Measurements from ENCODE around the gene STARD9.
"Not testable (repeated sequence)": the region's sequence is repeated elsewhere in the genome, so short reads cannot be mapped to it uniquely, and the experiment has no call there.

STARD9 gene

DNA sequence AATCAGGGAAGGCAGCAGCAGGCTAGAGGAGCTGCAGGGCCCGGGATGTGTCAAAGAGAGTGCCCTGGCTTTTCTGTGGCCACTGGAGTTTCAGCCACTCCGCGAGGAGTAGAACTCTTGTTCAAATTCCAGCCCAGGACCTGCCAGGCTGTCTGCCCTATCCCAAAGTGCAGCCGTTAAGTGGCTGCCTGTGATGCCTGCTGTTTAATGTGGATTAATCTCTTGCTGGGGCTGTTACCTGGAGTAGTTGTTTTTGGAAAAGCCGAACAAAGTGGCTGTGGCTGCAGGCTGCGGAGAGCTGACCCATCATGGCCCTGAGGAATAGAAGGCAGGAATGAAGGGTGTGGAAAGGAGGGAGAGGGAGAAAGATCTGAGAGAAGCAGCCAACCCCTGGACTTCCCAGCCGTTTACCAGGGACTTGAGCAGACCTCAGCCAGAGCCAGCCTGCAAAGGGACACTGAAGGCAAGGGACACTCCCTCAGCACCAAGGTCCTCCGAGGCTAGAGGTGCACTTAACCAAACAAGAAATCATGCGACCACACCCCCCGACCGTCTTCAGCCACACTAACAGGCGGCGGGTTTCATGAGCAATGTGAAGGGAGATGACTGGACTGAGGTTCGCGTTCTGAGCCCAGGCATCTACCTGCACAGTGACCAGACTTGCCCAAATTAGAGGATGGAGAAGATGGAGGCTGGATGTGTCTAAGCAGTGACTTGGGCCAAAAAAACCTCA lies 156.9 kb downstream of the STARD9 start:
- FAIRE-seq = no peak

DNA sequence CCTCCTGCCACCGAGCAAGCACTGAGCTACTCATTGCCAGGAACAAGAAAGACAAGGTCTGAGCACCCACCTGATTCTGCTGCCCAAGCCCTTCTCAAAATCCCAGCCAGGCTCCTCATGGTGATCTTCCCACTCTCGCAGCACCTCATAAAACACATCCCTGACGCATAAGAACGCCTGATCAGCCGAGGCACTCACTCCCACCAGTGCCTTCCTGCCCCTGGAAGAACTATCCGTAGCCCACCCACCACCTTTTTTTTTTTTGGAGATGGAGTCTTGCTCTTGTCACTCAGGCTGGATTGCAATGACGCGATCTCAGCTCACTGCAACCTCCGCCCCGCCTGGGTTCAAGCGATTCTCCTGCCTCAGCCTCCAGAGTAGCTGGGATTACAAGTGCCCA lies 157.6 kb downstream of the STARD9 start:
- no peak for FAIRE-seq

DNA sequence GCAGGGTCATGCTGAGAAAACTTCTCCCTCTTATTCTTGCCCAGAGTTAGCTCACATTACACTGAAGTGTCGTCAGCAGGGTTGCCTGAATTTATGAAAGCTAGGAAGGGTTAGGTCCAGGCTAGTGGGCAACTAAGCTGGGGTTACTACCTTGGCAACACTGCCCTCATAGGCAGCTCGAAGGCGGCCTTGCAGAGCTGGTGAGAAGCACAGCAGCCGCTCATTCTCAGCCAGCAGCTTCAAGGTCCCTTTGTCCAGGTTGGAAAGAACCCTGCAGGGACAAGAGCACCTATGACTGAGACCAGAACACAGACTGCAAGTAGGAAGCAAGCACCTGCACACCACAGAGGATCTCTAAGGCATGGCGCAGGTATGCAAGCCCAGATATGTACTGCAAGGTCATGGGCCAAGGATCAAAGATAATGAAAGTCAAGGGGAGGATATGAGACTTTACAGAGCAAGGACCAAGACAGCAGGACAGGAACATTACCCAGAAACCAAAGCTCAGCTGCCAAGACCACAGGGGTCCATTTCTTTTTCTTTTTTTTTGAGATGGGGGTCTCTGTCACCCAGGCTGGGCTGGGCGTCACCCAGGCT lies 158.8 kb downstream of the STARD9 start:
- FAIRE-seq = no peak

DNA sequence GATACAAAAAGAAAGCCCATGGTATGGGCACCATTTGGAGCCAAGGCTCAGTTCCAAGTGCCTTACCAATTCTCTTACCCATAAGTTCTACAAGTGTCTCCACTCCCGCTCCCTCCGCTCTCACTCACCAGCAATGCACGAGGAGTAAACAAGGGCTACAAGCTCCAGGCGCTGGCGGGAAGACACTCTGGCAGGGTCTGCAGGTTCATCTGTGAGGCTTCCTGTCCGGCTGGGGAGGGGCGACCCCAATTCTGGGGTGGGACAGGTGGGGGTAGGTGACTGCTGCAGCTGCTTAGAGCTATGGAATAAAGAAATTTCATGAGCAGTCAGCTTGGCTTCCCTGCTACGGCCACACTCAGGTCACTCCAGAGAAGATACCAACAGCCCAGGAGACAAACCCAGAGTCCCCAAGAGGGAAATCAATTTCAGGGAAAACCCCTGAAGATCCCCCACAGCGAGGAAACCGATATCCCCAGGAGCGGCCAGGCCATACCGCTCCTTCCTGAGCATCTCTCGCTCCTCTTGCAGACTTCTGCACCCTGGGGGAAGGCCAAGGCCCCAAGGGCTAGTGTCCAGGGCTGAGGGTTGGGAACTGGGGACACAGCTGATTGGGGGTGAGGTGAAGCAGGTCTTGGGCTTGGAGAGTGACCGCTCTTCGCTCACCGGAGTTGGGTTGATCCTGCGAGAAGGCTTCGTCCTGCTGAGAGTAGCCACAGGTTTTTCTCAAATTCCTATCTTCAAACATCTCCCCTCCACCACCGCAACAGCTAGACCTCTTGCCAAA lies 160.2 kb downstream of the STARD9 start:
- FAIRE-seq = no peak

GRCh38 chr15:42736178-42736792 lies 160.9 kb downstream of the STARD9 start:
- no peak for FAIRE-seq

- FAIRE-seq = no peak
Measured at GRCh38 chr15:42736793-42737528, 161.6 kb downstream of the STARD9 start, which contains the start of gene CDAN1. TSS of gene CDAN1 (minus strand) at chr15:42737128. CDS start at chr15:42737102, 26 bp downstream.

- no peak for FAIRE-seq
Measured at GRCh38 chr15:42737529-42738328, 162.3 kb downstream of the STARD9 start.

GRCh38 chr15:42741710-42742109 lies 166.3 kb downstream of the STARD9 start:
- FAIRE-seq = no peak

- FAIRE-seq = no peak
Measured at GRCh38 chr15:42742149-42742548, 166.7 kb downstream of the STARD9 start.

GRCh38 chr15:42744195-42744594 lies 168.8 kb downstream of the STARD9 start:
- no peak for FAIRE-seq

DNA sequence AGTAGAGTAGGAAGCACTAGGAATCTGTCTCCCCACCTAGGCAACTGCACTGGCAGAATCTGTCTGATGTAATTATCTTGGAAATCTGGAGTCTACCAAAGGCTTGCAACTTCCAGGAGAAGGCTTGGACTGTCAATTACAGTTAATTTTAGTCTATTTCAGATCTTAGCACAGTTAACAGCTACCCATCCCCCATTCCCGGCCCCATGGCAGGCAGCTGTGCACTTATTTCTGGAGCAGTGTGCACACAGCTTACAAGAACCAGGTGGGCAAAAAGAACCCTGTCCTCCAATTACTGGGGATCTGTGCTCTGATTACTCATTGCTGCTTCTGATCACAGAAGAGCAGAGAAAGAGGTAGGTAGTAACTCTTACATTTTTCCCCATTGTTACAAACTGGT lies 173.9 kb downstream of the STARD9 start:
- no peak for FAIRE-seq

DNA sequence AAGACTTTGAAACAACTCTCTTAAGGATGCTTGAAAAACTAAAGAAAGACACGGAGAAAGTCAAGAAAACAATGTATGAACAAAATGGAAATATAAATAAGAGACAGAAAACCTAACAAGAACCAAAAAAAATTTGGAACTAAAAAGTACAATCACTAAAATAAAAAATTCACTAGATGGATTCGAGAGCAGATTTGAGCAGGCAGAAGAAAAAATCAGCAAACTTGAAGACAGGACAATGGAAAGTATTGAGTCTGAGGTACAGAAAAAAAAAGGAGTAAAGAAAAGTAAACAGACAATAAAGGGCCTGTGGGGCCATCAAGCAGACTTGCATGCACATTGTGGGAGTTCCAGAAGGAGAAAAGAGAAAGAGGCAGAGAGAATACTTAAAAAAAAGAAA lies 174.9 kb downstream of the STARD9 start:
- FAIRE-seq = no peak

- FAIRE-seq = no peak
Measured at GRCh38 chr15:42759093-42759492, 183.7 kb downstream of the STARD9 start.

DNA sequence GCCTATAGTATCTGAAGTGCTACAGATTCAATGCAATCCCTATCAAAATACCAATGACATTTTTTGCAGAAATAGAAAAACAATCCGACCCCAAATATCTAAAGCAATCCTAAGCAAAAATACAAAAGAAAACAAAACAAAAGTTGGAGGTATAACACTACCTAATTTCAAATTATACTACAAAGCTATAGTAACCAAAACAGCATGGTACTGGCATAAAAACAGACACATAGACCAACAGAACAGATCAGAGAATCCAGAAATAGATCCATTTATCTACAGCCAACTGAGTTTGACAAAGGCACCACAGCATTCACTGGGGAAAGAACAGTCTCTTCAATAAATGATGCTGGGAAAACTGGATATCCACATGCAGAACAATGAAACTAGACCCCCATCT lies 185.4 kb downstream of the STARD9 start:
- no peak for FAIRE-seq

- not testable (repeated sequence) for FAIRE-seq
Measured at GRCh38 chr15:42761813-42762212, 186.4 kb downstream of the STARD9 start.

DNA sequence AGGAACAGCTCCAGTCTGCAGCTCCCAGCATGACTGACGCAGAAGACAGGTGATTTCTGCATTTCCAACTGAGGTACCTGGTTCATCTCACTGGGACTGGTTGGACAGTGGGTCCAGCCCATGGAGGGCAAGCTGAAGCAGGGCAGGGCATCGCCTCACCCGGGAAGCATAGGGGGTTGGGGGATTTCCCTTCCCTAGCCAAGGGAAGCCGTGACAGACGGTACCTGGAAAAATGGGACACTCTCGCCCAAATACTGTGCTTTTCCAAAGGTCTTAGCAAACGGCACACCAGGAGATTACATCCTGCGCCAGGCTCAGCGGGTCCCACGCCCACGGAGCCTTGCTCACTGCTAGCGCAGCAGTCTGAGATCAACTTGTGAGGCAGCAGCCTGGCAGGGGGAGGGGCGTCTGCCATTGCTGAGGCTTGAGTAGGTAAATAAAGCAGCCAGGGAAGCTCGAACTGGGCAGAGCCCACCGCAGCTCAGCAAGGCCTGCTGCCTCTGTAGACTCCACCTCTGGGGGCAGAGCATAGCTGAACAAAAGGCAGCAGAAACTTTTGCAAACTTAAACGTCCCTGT lies 188.8 kb downstream of the STARD9 start:
- not testable (repeated sequence) for FAIRE-seq

DNA sequence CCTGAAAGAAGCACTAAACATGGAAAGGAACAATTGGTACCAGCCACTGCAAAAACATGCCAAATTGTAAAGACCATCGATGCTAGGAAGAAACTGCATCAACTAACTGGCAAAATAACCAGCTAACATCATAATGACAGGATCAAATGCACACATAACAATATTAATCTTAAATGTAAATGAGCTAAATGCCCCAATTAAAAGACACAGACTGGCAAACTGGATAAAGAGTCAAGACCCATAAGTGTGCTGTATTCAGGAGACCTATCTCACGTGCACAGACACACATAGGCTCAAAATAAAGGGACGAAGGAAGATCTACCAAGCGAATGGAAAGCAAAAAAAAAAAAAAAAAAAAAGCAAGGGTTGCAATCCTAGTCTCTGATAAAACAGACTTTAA lies 190.7 kb downstream of the STARD9 start:
- not testable (repeated sequence) for FAIRE-seq

Measured in A204.1 (cell line).